ENCODE data around the gene BTBD1.
A peak's percentile ranks its signal among the peaks of the same experiment; 100 is the strongest.
"Not testable (repeated sequence)": the region's sequence is repeated elsewhere in the genome, so short reads cannot be mapped to it uniquely, and the experiment has no call there.

BTBD1 gene

GRCh38 chr15:83057696-83058376 is 9.2 kb downstream of the BTBD1 start:
- DNase-seq (ENCODE audit: low spot score): no peak

GRCh38 chr15:83057002-83057401 is 10.1 kb downstream of the BTBD1 start:
- no peak for DNase-seq (ENCODE audit: low spot score)

DNA sequence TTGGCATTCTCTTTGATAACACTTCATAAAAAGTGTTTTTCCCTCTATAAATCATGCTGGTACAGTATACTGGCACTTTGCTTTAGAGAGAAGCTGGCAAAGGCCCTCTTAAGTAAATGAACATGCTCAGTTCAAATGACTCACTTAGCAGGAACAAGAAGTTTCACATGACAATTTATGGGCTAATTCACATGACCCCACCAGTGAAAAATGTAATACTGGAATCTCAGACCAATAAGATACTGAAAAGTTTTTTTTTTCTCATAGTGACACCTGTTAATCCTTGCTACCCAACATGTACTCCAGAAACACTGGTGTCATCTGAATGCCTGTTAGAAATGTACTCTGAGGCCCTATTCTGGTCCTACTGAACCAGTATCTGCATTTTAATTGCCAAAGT is 13.9 kb downstream of the BTBD1 start:
- DNase-seq (ENCODE audit: low spot score): no peak

DNA sequence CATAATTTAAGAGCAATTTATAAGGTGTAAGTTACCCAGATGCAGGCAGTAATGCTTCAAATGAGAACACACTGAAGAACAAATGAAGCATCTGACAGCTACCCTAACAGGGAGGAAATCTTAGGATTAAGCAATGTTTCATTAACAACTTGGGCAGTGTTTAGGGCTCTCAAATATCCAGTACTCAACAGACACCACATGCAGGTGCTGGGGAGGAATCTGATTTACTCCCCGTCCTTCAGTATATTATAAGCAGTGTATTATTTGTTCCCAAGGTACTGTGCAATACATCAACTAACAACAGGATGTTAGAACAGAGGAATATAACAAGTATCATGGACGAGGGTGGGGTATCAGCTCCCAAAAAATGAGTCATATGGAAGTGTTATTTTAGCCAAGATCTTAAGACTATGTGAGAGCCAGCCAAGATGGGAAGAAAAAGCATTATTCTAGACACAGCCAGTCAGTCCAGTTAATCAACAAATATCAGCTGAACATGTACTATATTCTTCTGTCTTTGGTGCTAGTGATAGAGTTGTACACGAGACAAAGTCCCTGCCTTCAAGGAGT is 20.4 kb downstream of the BTBD1 start:
- no peak for DNase-seq (ENCODE audit: low spot score)

DNA sequence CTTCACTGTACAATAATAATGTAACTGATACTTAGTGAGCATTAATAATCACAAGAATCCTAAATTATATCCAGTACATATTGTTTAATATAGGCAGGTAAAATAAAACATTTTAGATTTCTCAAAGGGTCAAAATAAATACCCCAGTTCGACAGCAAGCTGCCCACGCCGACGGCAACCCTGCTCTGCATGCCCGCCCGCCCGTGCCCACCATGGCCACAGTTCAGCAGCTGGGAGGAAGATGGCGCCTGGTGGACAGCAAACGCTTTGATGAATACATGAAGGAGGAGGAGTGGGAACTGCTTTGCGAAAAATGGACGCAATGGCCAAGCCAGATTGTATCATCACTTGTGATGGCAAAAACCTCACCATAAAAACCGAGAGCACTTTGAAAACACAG is 22.9 kb downstream of the BTBD1 start:
- no peak for DNase-seq (ENCODE audit: low spot score)

GRCh38 chr15:83039206-83039605 is 27.8 kb downstream of the BTBD1 start:
- no peak for DNase-seq (ENCODE audit: low spot score)

GRCh38 chr15:83036253-83036652 is 30.8 kb downstream of the BTBD1 start:
- no peak for DNase-seq (ENCODE audit: low spot score)

GRCh38 chr15:83031234-83031633 is 35.8 kb downstream of the BTBD1 start:
- DNase-seq (ENCODE audit: low spot score): not testable (repeated sequence)

DNA sequence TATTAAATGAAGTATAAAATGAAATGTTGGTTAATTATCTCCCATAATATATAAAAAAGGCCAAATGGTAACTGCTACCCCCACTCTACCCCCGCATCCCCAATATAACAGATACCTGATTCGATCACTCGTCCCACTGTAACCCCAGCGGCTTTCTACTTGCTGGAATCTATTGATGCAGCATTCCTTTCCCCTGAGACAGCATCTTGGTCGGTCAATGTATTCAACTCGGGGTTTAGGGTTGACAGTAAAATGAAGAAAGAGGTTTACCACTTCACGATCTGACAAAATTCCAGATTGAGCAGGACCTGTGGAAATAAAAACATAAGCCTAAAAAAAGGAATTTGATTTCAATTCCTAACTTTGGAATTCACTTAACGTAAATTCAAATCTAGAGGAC is 37.0 kb downstream of the BTBD1 start:
- no peak for DNase-seq (ENCODE audit: low spot score)

GRCh38 chr15:83018436-83018835 is 48.6 kb downstream of the BTBD1 start:
- no peak for DNase-seq (ENCODE audit: low spot score)

DNA sequence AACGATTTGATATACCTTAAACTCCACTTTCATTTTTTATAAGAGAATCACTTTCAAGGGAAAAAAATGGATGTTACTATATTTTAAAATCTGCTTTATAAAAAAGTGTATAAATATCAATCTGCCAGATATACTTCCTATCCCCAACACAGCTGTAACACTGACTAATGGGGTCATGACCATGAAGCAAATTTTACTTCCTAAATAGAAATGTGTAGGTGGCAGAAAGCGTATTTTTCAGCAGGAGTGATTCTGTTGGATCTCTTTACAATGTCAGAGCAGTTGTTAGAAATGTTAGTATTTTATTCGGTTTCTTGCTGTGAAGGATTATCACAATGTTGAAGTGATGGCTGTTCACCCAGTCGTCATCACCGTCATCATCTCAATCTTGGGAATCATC is 50.1 kb downstream of the BTBD1 start:
- DNase-seq (ENCODE audit: low spot score): no peak

DNA sequence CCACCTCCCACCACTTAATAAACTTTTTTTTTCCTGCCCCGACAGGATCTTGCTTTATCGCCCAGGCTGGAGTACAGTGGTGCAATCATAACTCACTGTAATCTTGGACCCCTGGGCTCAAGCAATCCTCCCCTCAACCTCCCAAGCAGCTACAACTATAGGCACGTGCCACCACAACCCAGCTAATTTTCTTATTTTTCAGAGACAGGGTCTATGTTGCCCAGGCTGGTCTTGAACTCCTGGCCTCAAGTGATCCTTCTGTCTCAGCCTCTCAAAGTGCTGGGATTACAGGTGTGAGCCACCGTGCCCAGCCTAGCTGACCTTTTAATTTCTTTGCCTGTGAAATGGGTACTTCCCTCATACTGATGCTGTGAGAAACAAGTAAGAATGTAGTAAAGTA is 51.7 kb downstream of the BTBD1 start:
- no peak for DNase-seq (ENCODE audit: low spot score)

GRCh38 chr15:83014205-83014653 is 52.8 kb downstream of the BTBD1 start:
- DNase-seq (ENCODE audit: low spot score): no peak

- no peak for DNase-seq (ENCODE audit: low spot score)
These were observed 54.4 kb downstream of the BTBD1 start for GRCh38 chr15:83012636-83013035.

DNA sequence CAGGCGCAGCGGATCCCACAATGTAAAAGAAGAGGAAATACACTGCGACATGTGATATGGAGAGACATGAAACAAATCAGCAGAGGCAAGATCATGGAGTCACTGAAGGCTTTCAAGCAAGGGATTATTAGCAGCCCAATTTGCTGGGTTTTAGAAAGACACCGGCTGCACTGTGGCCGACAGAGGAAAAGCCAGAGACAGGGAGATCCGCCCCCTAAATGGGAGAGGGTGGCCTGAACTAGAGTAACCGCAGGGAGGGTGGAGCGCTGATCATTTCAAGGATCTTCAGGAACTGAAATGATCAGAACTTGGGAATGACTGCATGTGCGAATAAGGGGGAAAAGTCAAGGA is 55.0 kb downstream of the BTBD1 start:
- DNase-seq (ENCODE audit: low spot score): no peak

DNA sequence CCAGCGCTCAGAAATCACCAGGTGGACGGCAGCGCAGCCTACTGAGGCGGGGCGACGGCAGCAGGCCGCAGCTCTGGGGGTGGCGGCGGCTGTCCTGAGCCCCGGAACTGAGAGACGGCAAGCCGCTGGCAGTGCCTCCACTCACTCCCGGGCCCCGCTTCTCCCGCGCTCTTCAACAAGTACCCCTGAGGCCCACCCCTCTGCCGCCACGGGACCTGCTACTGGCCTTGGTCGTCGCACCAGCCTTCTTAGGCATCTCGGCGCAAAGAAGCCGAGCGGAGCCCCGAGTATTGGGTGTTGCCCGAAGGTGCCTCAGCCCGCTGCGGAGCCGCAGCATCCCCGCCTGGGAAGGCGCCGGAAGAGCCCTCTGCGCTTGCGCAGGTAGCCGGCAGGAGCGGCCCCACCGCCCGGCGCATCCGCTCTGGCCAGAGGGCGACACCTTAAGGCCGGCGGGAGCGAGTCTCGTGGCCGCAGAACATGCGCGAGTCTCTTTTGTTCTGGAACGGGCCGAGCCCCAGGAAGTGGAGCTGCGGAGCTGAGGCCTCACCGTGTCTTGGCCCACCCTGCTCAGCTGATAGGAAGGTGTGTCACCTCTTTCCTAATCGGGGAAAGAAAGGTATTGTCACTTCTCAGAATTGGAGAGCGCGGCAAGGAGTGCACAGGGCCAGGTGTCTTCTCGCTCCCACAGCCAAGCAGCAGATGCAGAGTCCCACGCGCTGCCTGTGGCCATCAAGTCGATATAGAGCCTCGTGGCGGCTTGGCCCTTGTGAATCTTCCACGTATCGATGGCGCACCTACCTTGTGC is 55.6 kb downstream of the BTBD1 start, which contains the start of gene C15orf40:
Gene C15orf40 (minus strand): TSS at position 369 of the 805 bp plus-strand sequence. CDS start 32 bp downstream, at position 337.
- DNase-seq (ENCODE audit: low spot score): peak; percentile 87

DNA sequence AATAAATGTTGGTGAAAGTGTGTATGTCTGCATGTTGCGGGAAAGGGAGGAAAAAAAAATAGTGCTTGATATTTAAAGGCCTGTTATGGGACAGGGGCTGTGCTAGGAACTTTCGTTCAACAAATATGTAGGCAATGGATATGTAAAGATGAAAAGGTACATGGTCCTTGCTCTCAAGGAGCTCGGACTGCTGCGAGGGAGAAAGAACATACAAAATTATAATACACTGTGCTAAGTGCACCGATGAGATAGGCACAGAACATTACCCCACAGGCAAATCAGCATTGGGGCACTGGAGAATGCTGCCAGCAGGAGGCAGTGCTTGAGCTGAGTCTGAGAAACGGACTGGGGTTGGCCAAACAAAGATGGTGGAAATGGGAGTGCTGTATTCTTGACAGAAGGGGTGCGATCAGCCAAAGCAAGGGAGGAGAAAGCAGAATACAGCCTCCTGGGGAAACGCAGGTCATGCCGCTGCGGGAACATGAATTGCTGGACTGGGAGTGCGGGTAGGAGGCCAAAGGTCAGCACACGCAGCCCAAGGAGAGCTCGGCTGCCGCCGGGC is 56.3 kb downstream of the BTBD1 start:
- peak; percentile 73 for DNase-seq (ENCODE audit: low spot score)

- not testable (repeated sequence) for DNase-seq (ENCODE audit: low spot score)
These were observed 66.4 kb downstream of the BTBD1 start for GRCh38 chr15:83000672-83001031.

DNA sequence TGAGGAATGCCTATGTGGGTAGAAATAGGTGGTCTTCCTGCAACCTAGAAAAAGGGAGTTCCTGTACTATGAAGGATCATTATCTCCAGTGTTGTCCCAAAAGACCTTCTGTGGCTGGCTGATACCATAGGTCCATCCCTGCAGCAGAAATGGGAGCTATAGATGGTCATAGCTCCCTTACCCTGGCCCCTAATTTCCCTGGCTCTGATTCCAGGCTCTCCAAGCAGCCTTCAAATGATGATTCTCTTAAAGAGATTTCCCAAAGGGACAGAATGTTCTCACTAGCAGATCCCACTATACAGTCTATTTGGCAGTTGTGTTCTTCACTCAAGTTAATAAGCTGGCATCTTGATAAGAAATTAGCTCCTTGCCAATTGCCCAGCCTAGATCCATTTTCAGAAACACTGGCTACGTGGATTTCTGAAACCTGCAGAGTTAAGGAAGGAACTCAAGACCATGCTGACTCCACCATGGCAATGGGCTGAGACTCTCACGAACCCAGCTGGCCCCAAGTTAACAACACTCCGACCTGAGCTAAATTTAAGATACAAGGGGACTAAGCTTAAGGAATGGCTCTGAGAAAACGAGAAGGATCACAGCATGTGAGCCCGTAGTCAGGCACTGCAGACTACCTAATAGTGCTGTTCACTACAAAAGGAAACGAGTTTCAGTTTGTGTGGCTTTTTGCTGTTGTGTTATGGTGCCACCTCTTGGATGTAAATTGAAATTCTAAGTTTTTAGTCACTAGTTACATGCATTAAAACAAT is 67.0 kb downstream of the BTBD1 start:
- peak; percentile 45 for DNase-seq (ENCODE audit: low spot score)

DNA sequence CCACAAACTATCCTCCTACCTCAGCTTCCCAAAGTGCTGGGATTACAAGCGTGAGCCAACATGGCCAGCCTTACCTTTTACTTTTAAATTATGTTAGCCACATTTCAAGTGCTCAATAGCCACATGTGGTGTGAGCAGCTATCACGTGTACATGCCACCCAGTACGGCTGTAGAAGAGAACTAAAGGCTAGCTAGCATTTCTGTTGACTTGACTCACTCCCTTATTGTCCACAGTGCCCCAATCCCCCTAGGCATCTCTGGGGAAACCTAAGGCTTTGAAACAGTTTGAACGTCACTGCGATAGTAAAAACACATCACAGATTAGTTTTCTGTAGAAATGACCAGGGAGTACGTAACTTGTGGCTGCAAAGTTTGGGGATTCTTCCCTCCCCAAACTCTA is 67.6 kb downstream of the BTBD1 start:
- DNase-seq (ENCODE audit: low spot score): no peak

GRCh38 chr15:82995938-82996337 is 71.1 kb downstream of the BTBD1 start:
- no peak for DNase-seq (ENCODE audit: low spot score)

GRCh38 chr15:82995076-82995475 is 72.0 kb downstream of the BTBD1 start:
- no peak for DNase-seq (ENCODE audit: low spot score)
